Karpas-422 (cell line): ENCODE results near the gene HS3ST4. TPM values are rescaled to one million over a fixed set of nuclear protein-coding genes. Genes with fewer than 3 reads are reported as not detected.

Experiments
- DNase-seq: peaks from one replicate; pipeline ENCODE4 v3.0.0-alpha.2; 2015
- H2AFZ ChIP-seq: fragments of 200-600 bp; sonication (generic); 2 replicates; pipeline ENCODE4 v1.6.1; 2014; ENCODE audit warnings: antibody characterized with exemption, low read length, mixed read lengths
- H3K27ac ChIP-seq: fragments of 200-600 bp; sonication (generic); 2 replicates; pipeline ENCODE4 v1.5.1; 2014; ENCODE audit warnings: mild to moderate bottlenecking, low read length, moderate library complexity
- H3K27me3 ChIP-seq: fragments of 200-600 bp; sonication (generic); 2 replicates; pipeline ENCODE4 v1.6.1; 2014; ENCODE audit warnings: low read length, mixed read lengths
- H3K36me3 ChIP-seq: fragments of 200-600 bp; sonication (generic); 2 replicates; pipeline ENCODE4 v1.6.1; 2014; ENCODE audit warnings: low read length, mixed read lengths; ENCODE audit not compliant: insufficient read depth
- H3K4me1 ChIP-seq: fragments of 200-600 bp; sonication (generic); 2 replicates; pipeline ENCODE4 v1.6.1; 2014; ENCODE audit warnings: mild to moderate bottlenecking, low read length, mixed read lengths
- H3K4me2 ChIP-seq: fragments of 200-600 bp; sonication (generic); 2 replicates; pipeline ENCODE4 v1.6.1; 2014; ENCODE audit warnings: low read length, low read depth, mild to moderate bottlenecking; ENCODE audit not compliant: poor library complexity, severe bottlenecking
- H3K4me3 ChIP-seq: fragments of 200-600 bp; sonication (generic); 2 replicates; pipeline ENCODE4 v1.5.1; 2014; ENCODE audit warnings: mild to moderate bottlenecking, antibody characterized with exemption, low read length, mixed read lengths
- H3K79me2 ChIP-seq: fragments of 200-600 bp; sonication (generic); 2 replicates; pipeline ENCODE4 v1.6.1; 2014; ENCODE audit warnings: mild to moderate bottlenecking, low read length, mixed read lengths
- H3K9ac ChIP-seq: fragments of 200-600 bp; sonication (generic); 2 replicates; pipeline ENCODE4 v1.6.0; 2014; ENCODE audit warnings: low read length
- H3K9me2 ChIP-seq: fragments of 200-600 bp; sonication (generic), shearing (Covaris generic); replicated peaks from 2 replicates; pipeline ENCODE4 v1.6.0; 2014; ENCODE audit warnings: mild to moderate bottlenecking, low read length, moderate library complexity; ENCODE audit not compliant: insufficient read depth
- H3K9me3 ChIP-seq: fragments of 300-700, 200-600 bp; sonication (generic); 2 replicates; pipeline ENCODE4 v1.6.1; 2014; ENCODE audit warnings: low read length, mixed read lengths
- H4K20me1 ChIP-seq: fragments of 200-600 bp; sonication (generic); 2 replicates; pipeline ENCODE4 v1.6.1; 2014; ENCODE audit warnings: mild to moderate bottlenecking, antibody characterized with exemption, low read length, low read depth; ENCODE audit not compliant: insufficient read depth
- total RNA-seq: library from RNA; depleted of rRNA; stranded (reverse); fragments of >200 nt; shearing (Covaris generic); gene quantifications from 2 replicates; pipeline ENCODE4 v1.2.3, GENCODE V29; 2014; ENCODE audit warnings: low replicate concordance

The HS3ST4 gene
- total RNA-seq, 1 experiment from 2014 or later, result not detected

GRCh38 chr16:26051063-26051462 lies 359.3 kb downstream of the HS3ST4 start:
- Histone ChIP-seq H3K9me2 (no peaks in the 10 kb centered on the region), H4K20me1 (no peaks in the 10 kb centered on the region), H3K79me2 (no peaks in the 10 kb centered on the region), H3K27me3 (no peaks in the 10 kb centered on the region), H3K9me3 (no peaks in the 10 kb centered on the region; the same call in 1 of the 2 replicates), H3K4me1 (no peaks in the 10 kb centered on the region), H3K27ac (no peak overlapping the region), H2AFZ (no peak overlapping the region), H3K4me2 (no peak overlapping the region), H3K4me3 (no peak overlapping the region), H3K9ac (no peak overlapping the region), H3K36me3 (no peaks in the 10 kb centered on the region)
- no peak for DNase-seq

DNA sequence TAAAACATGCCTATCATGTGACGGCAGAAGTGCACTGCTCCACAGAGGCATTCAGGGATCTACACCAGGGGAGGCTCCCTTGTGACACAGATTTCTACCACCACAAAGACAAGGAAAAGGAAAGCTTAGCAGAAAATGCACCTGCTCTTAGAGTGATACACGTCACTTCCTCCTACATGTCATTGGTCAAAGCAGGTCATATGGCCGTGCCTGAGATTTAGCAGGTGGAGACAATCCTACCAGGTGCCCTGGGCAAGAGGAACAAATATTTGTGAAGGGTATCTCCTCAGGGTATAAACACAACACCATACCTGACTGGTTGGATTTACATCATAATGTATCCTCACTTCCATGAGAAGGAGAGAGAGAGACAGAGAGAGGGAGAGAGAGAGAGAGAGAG lies 362.1 kb downstream of the HS3ST4 start:
- H3K4me2 ChIP-seq, result no peak overlapping the region

DNA sequence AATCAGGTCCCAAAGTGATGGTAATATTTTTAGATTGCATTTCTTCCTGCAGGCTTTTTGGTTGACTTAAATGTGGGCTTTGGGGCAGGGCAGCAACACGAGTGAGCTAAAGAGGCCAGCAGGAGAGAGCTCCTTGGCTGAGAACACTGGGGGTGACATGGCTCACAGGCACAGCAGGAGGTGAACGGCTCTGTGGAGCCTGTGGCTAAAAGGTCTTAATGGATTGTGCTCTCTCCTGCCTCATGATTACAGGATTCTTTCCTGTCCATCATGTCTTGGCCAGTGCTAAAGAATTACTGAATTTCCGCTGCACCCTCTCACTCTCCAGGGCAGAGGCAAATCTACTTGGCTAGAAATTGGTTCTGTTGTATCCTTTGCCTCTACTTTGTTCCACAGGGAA lies 366.6 kb downstream of the HS3ST4 start:
- DNase-seq, result no peak
- Histone ChIP-seq H3K4me2 (no peak overlapping the region), H3K4me1 (no peaks in the 10 kb centered on the region), H4K20me1 (no peaks in the 10 kb centered on the region), H3K36me3 (no peaks in the 10 kb centered on the region), H3K9me2 (no peaks in the 10 kb centered on the region), H2AFZ (no peak overlapping the region), H3K79me2 (no peaks in the 10 kb centered on the region), H3K9ac (no peak overlapping the region), H3K27me3 (no peaks in the 10 kb centered on the region), H3K9me3 (no peaks in the 10 kb centered on the region), H3K4me3 (no peak overlapping the region), H3K27ac (no peak overlapping the region)

More for the DNA sequence above, 362.1 kb downstream of the HS3ST4 start:
- H3K9me2 ChIP-seq, result no peaks in the 10 kb centered on the region
- H3K79me2 ChIP-seq, result no peaks in the 10 kb centered on the region
- H3K9ac ChIP-seq, result no peak overlapping the region
- H2AFZ ChIP-seq, result no peak overlapping the region
- H3K36me3 ChIP-seq, result no peaks in the 10 kb centered on the region
- H3K4me3 ChIP-seq, result no peak overlapping the region
- H4K20me1 ChIP-seq, result no peaks in the 10 kb centered on the region
- no peak overlapping the region for H3K27ac ChIP-seq
- H3K4me1 ChIP-seq, result no peaks in the 10 kb centered on the region
- H3K27me3 ChIP-seq, result no peaks in the 10 kb centered on the region
- H3K9me3 ChIP-seq, result no peaks in the 10 kb centered on the region; the same call in 1 of the 2 replicates
- no peak for DNase-seq

DNA sequence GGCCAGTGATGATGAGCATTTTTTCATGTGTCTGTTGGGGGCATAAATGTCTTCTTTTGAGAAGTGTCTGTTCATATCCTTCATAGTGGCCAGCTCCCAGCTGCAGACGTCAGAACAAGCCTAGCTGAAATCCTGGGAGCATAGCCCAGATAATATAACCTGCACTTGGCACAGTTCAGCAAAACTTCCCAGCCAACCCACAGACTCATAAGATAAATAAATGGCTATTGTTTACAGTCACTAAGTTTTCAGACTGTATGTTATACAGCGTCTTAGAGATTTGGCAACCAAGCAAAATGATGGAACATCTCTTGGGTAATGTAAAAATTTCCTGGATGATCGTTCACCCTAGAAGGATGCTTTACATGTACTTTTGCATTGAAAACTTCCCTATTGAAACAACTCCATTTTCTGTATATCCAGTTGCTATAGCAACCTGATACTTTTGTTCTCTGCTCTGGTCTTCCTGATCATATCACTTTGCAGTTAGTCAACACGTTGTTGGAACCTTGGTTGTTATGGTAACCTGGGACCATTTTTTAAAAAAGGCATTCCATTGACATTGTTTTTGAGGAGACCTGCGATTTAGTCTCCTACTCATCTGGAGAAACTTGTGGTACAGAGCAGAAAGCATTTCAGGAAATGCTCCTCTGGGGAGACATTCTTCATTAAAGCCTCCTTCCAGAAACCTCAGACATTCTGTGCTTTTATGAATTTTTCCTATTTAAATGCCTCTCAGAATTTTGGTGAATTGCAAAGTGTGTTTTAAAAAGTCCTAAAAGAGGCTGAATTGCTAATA lies 378.7 kb downstream of the HS3ST4 start:
- Histone ChIP-seq H4K20me1 (no peaks in the 10 kb centered on the region), H3K27me3 (no peaks in the 10 kb centered on the region), H3K4me3 (no peak overlapping the region), H3K4me2 (no peak overlapping the region), H3K36me3 (no peaks in the 10 kb centered on the region), H3K9me3 (no peaks in the 10 kb centered on the region), H3K4me1 (no peaks in the 10 kb centered on the region), H3K79me2 (no peaks in the 10 kb centered on the region), H2AFZ (no peak overlapping the region), H3K27ac (no peak overlapping the region), H3K9me2 (no peaks in the 10 kb centered on the region; the same call in 1 of the 2 replicates), H3K9ac (no peak overlapping the region)
- DNase-seq, result no peak

- Histone ChIP-seq H3K9ac (no peak overlapping the region), H3K4me1 (no peaks in the 10 kb centered on the region), H3K36me3 (no peaks in the 10 kb centered on the region), H3K27ac (no peak overlapping the region), H3K9me2 (no peaks in the 10 kb centered on the region; the same call in 1 of the 2 replicates), H2AFZ (no peak overlapping the region), H3K4me2 (no peak overlapping the region), H3K27me3 (no peaks in the 10 kb centered on the region), H3K9me3 (no peaks in the 10 kb centered on the region), H3K79me2 (no peaks in the 10 kb centered on the region), H4K20me1 (no peaks in the 10 kb centered on the region), H3K4me3 (no peak overlapping the region)
- no peak for DNase-seq
Measured at GRCh38 chr16:26071101-26071866, 379.5 kb downstream of the HS3ST4 start.

- no peak overlapping the region for H2AFZ ChIP-seq
- no peak overlapping the region for H3K4me3 ChIP-seq
- H3K79me2 ChIP-seq, result no peaks in the 10 kb centered on the region
- H3K9me2 ChIP-seq, result no peaks in the 10 kb centered on the region
- DNase-seq, result no peak
- no peak overlapping the region for H3K27ac ChIP-seq
- H3K4me1 ChIP-seq, result no peaks in the 10 kb centered on the region
- no peaks in the 10 kb centered on the region for H3K36me3 ChIP-seq
- no peaks in the 10 kb centered on the region for H4K20me1 ChIP-seq
- H3K27me3 ChIP-seq, result no peaks in the 10 kb centered on the region
- peaks cover 2% of the 10 kb centered on the region; the same call in 1 of the 2 replicates for H3K9me3 ChIP-seq
- no peak overlapping the region for H3K4me2 ChIP-seq
- no peak overlapping the region for H3K9ac ChIP-seq
Measured at GRCh38 chr16:26078716-26079355, 387.1 kb downstream of the HS3ST4 start.

- DNase-seq, result no peak
- no peak overlapping the region for H2AFZ ChIP-seq
- no peaks in the 10 kb centered on the region for H3K36me3 ChIP-seq
- H3K4me1 ChIP-seq, result no peaks in the 10 kb centered on the region
- no peaks in the 10 kb centered on the region for H3K27me3 ChIP-seq
- H3K9ac ChIP-seq, result no peak overlapping the region
- H3K4me2 ChIP-seq, result no peak overlapping the region
- H3K27ac ChIP-seq, result no peak overlapping the region
- no peak overlapping the region for H3K4me3 ChIP-seq
- no peaks in the 10 kb centered on the region for H3K9me2 ChIP-seq
- H4K20me1 ChIP-seq, result no peaks in the 10 kb centered on the region
- H3K79me2 ChIP-seq, result no peaks in the 10 kb centered on the region
- no peaks in the 10 kb centered on the region; the same call in 1 of the 2 replicates for H3K9me3 ChIP-seq
Measured at GRCh38 chr16:26087091-26087490, 395.3 kb downstream of the HS3ST4 start.

DNA sequence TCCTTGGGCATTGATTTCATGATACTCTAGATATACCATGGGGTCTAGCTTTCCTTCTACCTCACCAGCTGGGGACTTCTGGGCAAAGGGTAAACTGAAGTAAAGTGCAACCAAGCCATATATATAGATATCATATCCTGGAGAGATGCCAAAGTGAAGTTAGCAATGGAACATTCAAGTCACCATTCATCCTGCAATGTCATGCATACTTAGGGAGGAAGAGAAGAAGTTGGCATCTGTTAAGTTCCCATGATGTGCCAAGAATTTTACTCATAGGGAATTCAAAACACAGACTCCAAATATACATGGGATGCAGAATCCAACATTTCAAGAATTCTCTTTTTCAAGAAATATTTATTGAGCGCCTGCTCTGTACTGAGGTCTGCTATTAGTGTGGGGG lies 399.8 kb downstream of the HS3ST4 start:
- no peaks in the 10 kb centered on the region; the same call in 1 of the 2 replicates for H3K9me3 ChIP-seq
- no peaks in the 10 kb centered on the region for H4K20me1 ChIP-seq
- H3K9me2 ChIP-seq, result no peaks in the 10 kb centered on the region
- H3K36me3 ChIP-seq, result no peaks in the 10 kb centered on the region
- no peak overlapping the region for H3K27ac ChIP-seq
- H3K9ac ChIP-seq, result no peak overlapping the region
- no peak overlapping the region for H2AFZ ChIP-seq
- no peaks in the 10 kb centered on the region for H3K4me1 ChIP-seq
- no peaks in the 10 kb centered on the region for H3K79me2 ChIP-seq
- no peak for DNase-seq
- no peak overlapping the region for H3K4me3 ChIP-seq
- no peaks in the 10 kb centered on the region for H3K27me3 ChIP-seq
- no peak overlapping the region for H3K4me2 ChIP-seq
